IMR-90 (cell line): Measurements from ENCODE around the gene RAB39A. TPM values are rescaled to one million over a fixed set of nuclear protein-coding genes. Genes with fewer than 3 reads are reported as not detected.

ENCODE experiments used
- ATAC-seq: fragments of 200-7000 bp; cut with Tn5 transposase; 2 replicates; pipeline ENCODE4 v1.9.1; 2020; ENCODE audit warnings: low read depth, mild to moderate bottlenecking, moderate library complexity
- BruUV-seq: library from RNA; stranded (reverse); fragments of 400-500 nt; replicated peaks from 2 replicates; lab custom pipeline; 2021; lab: Mats Ljungman, UMichigan
- CTCF ChIA-PET: fragments of 300-600 bp; formaldehyde crosslinking; extraction: SDS; loops from one replicate; lab custom pipeline; 2021; ENCODE audit warnings: antibody characterized with exemption; lab: Yijun Ruan, JAX
- POLR2A ChIA-PET: fragments of 300-600 bp; sonication (Branson Sonifier 250); formaldehyde crosslinking; loops from one replicate; lab custom pipeline; 2022; ENCODE audit warnings: antibody characterized with exemption; ENCODE audit not compliant: unreplicated experiment; lab: Charles Lee
- DNase-seq: peaks from one replicate; pipeline ENCODE4 v3.0.0; 2013
- H2AFZ ChIP-seq: replicated peaks from 2 replicates; pipeline ENCODE3; 2013; ENCODE audit warnings: low read length, mild to moderate bottlenecking; ENCODE audit not compliant: poor library complexity
- H2AK5ac ChIP-seq: 2 replicates; pipeline ENCODE4 v1.6.1; 2013; ENCODE audit warnings: low read depth, low read length, inconsistent platforms
- H2AK9ac ChIP-seq: replicated peaks from 2 replicates; pipeline ENCODE3; 2013; ENCODE audit warnings: mild to moderate bottlenecking, low read depth, low read length, moderate library complexity; ENCODE audit not compliant: poor library complexity
- H2BK120ac ChIP-seq: 2 replicates; pipeline ENCODE4 v1.6.1; 2013; ENCODE audit warnings: low read depth, low read length, inconsistent platforms
- H2BK15ac ChIP-seq: 3 replicates; pipeline ENCODE4 v1.6.1; 2013; ENCODE audit warnings: low read depth, low read length, inconsistent platforms
- H2BK20ac ChIP-seq: 2 replicates; pipeline ENCODE4 v1.6.1; 2013; ENCODE audit warnings: low read depth, mild to moderate bottlenecking, inconsistent platforms, low read length, moderate library complexity
- H2BK5ac ChIP-seq: 2 replicates; pipeline ENCODE4 v1.6.1; 2013; ENCODE audit warnings: mild to moderate bottlenecking, low read depth, low read length, inconsistent platforms; ENCODE audit not compliant: poor library complexity, severe bottlenecking
- H3K14ac ChIP-seq: replicated peaks from 2 replicates; pipeline ENCODE4 v1.6.1; 2013; ENCODE audit warnings: low read depth, low read length, inconsistent platforms
- H3K18ac ChIP-seq: 2 replicates; pipeline ENCODE4 v1.6.1; 2013; ENCODE audit warnings: low read depth, low read length, control low read depth
- H3K23ac ChIP-seq: 2 replicates; pipeline ENCODE4 v1.6.1; 2013; ENCODE audit warnings: low read depth, low read length, inconsistent platforms
- H3K27ac ChIP-seq: 2 replicates; pipeline ENCODE4 v1.5.1; 2013; ENCODE audit warnings: mild to moderate bottlenecking, control low read depth, low read length; ENCODE audit not compliant: insufficient read depth
- H3K27me3 ChIP-seq: 2 replicates; pipeline ENCODE4 v1.6.1; 2013; ENCODE audit warnings: low read length; ENCODE audit not compliant: control insufficient read depth, insufficient read depth
- H3K36me3 ChIP-seq: 2 replicates; pipeline ENCODE4 v1.6.1; 2013; ENCODE audit warnings: low read length, mixed read lengths; ENCODE audit not compliant: control insufficient read depth, insufficient read depth
- H3K4ac ChIP-seq: 2 replicates; pipeline ENCODE4 v1.6.1; 2013; ENCODE audit warnings: low read depth, low read length, inconsistent platforms
- H3K4me1 ChIP-seq: 2 replicates; pipeline ENCODE4 v1.6.1; 2013; ENCODE audit warnings: low read length, mixed read lengths; ENCODE audit not compliant: control insufficient read depth, insufficient read depth
- H3K4me2 ChIP-seq: 2 replicates; pipeline ENCODE4 v1.6.1; 2013; ENCODE audit warnings: low read depth, mild to moderate bottlenecking, control low read depth, low read length, moderate library complexity
- H3K4me3 ChIP-seq: 2 replicates; pipeline ENCODE4 v1.5.1; 2013; ENCODE audit warnings: low read depth, mild to moderate bottlenecking, control low read depth, low read length, moderate library complexity; ENCODE audit not compliant: insufficient read depth
- H3K56ac ChIP-seq: 2 replicates; pipeline ENCODE4 v1.6.1; 2013; ENCODE audit warnings: low read length, inconsistent platforms; ENCODE audit not compliant: insufficient read depth; ENCODE audit errors: extremely low read depth
- H3K79me1 ChIP-seq, 2 experiments: 2 replicates each; pipeline ENCODE4 v1.6.1; 2013; ENCODE audit warnings: low read length in 2 of 2, inconsistent platforms in 1 of 2, low read depth in 1 of 2
- H3K9ac ChIP-seq: 2 replicates; pipeline ENCODE4 v1.6.1; 2013; ENCODE audit warnings: low read depth, low read length, control low read depth
- H3K9me1 ChIP-seq: 2 replicates; pipeline ENCODE4 v1.6.1; 2013; ENCODE audit warnings: low read length, inconsistent platforms; ENCODE audit not compliant: insufficient read depth
- H3K9me3 ChIP-seq: 2 replicates; pipeline ENCODE4 v1.6.1; 2013; ENCODE audit warnings: low read length; ENCODE audit not compliant: control insufficient read depth, insufficient read depth
- H4K20me1 ChIP-seq: 2 replicates; pipeline ENCODE4 v1.6.1; 2013; ENCODE audit warnings: low read length, inconsistent platforms; ENCODE audit not compliant: insufficient read depth
- H4K5ac ChIP-seq: 2 replicates; pipeline ENCODE4 v1.6.1; 2013; ENCODE audit warnings: mild to moderate bottlenecking, low read depth, low read length, control low read depth
- H4K8ac ChIP-seq, 2 experiments: 2 replicates each; pipeline ENCODE4 v1.6.1; 2013; ENCODE audit warnings: low read depth in 2 of 2, low read length in 2 of 2, control low read depth in 1 of 2, inconsistent platforms in 1 of 2
- H4K91ac ChIP-seq: 2 replicates; pipeline ENCODE4 v1.6.1; 2013; ENCODE audit warnings: low read depth, low read length, inconsistent platforms; ENCODE audit not compliant: insufficient read depth
- BHLHE40 ChIP-seq: fragments of 150-350 bp; IDR thresholded peaks from 2 replicates; pipeline ENCODE4 v1.6.1; 2016; ENCODE audit warnings: mild to moderate bottlenecking, low read depth, low read length
- CTCF ChIP-seq: conservative IDR thresholded peaks from 2 replicates; pipeline ENCODE4 v1.5.1; 2012; ENCODE audit warnings: mild to moderate bottlenecking, low read depth, low read length, improper control_type of control experiment
- FOS ChIP-seq: fragments of 150-350 bp; IDR thresholded peaks from 2 replicates; pipeline ENCODE4 v1.6.1; 2016; ENCODE audit warnings: low read depth, low read length
- MAFK ChIP-seq: IDR thresholded peaks from 2 replicates; pipeline ENCODE4 v1.6.1; 2012; ENCODE audit warnings: low read depth, low read length, improper control_type of control experiment
- MAZ ChIP-seq: IDR thresholded peaks from 2 replicates; pipeline ENCODE4 v1.6.1; 2012; ENCODE audit warnings: low read depth, mild to moderate bottlenecking, low read length, improper control_type of control experiment, moderate library complexity, borderline replicate concordance
- MXI1 ChIP-seq: IDR thresholded peaks from 2 replicates; pipeline ENCODE4 v1.6.1; 2012; ENCODE audit warnings: low read depth, mild to moderate bottlenecking, low read length, moderate library complexity, borderline replicate concordance
- NFE2L2 ChIP-seq: fragments of 150-350 bp; IDR thresholded peaks from 2 replicates; pipeline ENCODE4 v1.6.1; 2016; ENCODE audit warnings: low read depth, mild to moderate bottlenecking, low read length
- POLR2A ChIP-seq: IDR thresholded peaks from 2 replicates; pipeline ENCODE4 v1.6.1; 2012; ENCODE audit warnings: mild to moderate bottlenecking, low read depth, low read length
- RAD21 ChIP-seq: IDR thresholded peaks from 2 replicates; pipeline ENCODE4 v1.6.1; 2012; ENCODE audit warnings: low read length, improper control_type of control experiment
- RCOR1 ChIP-seq: IDR thresholded peaks from 2 replicates; pipeline ENCODE4 v1.6.1; 2012; ENCODE audit warnings: mild to moderate bottlenecking, low read length, improper control_type of control experiment; ENCODE audit not compliant: insufficient replicate concordance
- RFX5 ChIP-seq: IDR thresholded peaks from 2 replicates; pipeline ENCODE4 v1.8.0; 2012; ENCODE audit warnings: low read depth, mild to moderate bottlenecking, low read length, moderate library complexity
- SMC3 ChIP-seq: fragments of 150-350 bp; IDR thresholded peaks from 2 replicates; pipeline ENCODE4 v1.6.1; 2016; ENCODE audit warnings: low read depth, mild to moderate bottlenecking, antibody characterized with exemption, low read length, moderate library complexity
- USF2 ChIP-seq: fragments of 150-350 bp; IDR thresholded peaks from 2 replicates; pipeline ENCODE4 v1.6.1; 2017; ENCODE audit warnings: mild to moderate bottlenecking, antibody characterized with exemption, low read length, low read depth
- WGBS, 2 experiments: methylation state at CpG; one replicate each; pipeline versions ENCODE4 v1.1.5 to v1.1.7; 2013; ENCODE audit warnings: missing lambda C conversion rate in 2 of 2; ENCODE audit not compliant: insufficient read length in 1 of 2; ENCODE audit errors: extremely low coverage in 2 of 2; 5-methylcytosine and 5-hydroxymethylcytosine counted together
- dilution Hi-C: fragments of 300-500 bp; cut with HindIII; formaldehyde crosslinking; loops from one replicate; pipeline ENCODE4 v1.14.3; 2018; ENCODE audit warnings: low sequenced_read_pairs; ENCODE audit not compliant: unreplicated experiment
- in situ Hi-C: fragments of 300-500 bp; cut with MboI; formaldehyde crosslinking; loops from 3 replicates; pipeline ENCODE4 v1.14.3; 2019; ENCODE audit warnings: low sequenced_read_pairs, inconsistent platforms, mixed read lengths
- intact Hi-C: fragments of 100-400 bp; cut with micrococcal nuclease; formaldehyde crosslinking; loops from 2 replicates; pipeline ENCODE4 v1.10.0; 2022
- polyA plus RNA-seq, 3 experiments: library from polyadenylated mRNA; depleted of rRNA; stranded (reverse); fragments of >200 nt; gene quantifications; 2 replicates each; pipeline ENCODE4 v1.2.3, GENCODE V29; 2012; ENCODE audit warnings: low replicate concordance in 1 of 3
- total RNA-seq: library from RNA; depleted of rRNA; stranded (reverse); fragments of >200 nt; gene quantifications from 2 replicates; pipeline ENCODE4 v1.2.3, GENCODE V29; 2012

RAB39A gene
- total and polyA plus RNA-seq, 2 of the 4 experiments (the other 2 are of a cell fraction): not detected

- H3K23ac ChIP-seq: no peak overlapping the region
- CTCF ChIA-PET: interaction anchor here (0.6 to 0.8 kb wide), 3 partner anchors 11 to 266 kb away, joined by 3 to 7 read pairs (median 3); no protein-coding TSS in a partner anchor
- POLR2A ChIA-PET: interaction anchor here (0.6 kb wide), 1 partner anchor 1995 kb away, joined by 3 read pairs; no protein-coding TSS in a partner anchor
These were observed 3.0 kb downstream of the RAB39A start for GRCh38 chr11:107931206-107931605.

More at GRCh38 chr11:107931206-107931605, 3.0 kb downstream of the RAB39A start:
- H2AFZ ChIP-seq: no peak overlapping the region
- no peaks in the 10 kb centered on the region for H3K4me1 ChIP-seq
- H3K4me3 ChIP-seq: no peak overlapping the region
- no peaks in the 10 kb centered on the region for H3K9me1 ChIP-seq
- H3K14ac ChIP-seq: no peak overlapping the region
- ATAC-seq: no peak
- no peak overlapping the region for H3K9ac ChIP-seq
- H2BK120ac ChIP-seq: no peak overlapping the region
- H2AK5ac ChIP-seq: no peak overlapping the region
- H3K18ac ChIP-seq: no peak overlapping the region
- H3K9me3 ChIP-seq: peaks cover 2% of the 10 kb centered on the region; the same call in 1 of the 2 replicates
- no peak overlapping the region for H3K4ac ChIP-seq
- H3K56ac ChIP-seq: no peak overlapping the region
- no peak overlapping the region for H2AK9ac ChIP-seq
- dilution Hi-C loops (no loop called here), in situ Hi-C loops (no loop called here), intact Hi-C loops (no loop called here)
- TF ChIP-seq RFX5 (no peak), MAFK (no peak), SMC3 (no peak), NFE2L2 (no peak), BHLHE40 (no peak), MXI1 (no peak), MAZ (no peak), POLR2A (no peak), CTCF (no peak), USF2 (no peak), RAD21 (no peak), RCOR1 (no peak), FOS (no peak)
- no peak overlapping the region for H4K91ac ChIP-seq
- no TSS peak for BruUV-seq
- WGBS, 2 experiments: no CpG with 5 or more reads among the region's 7 CpGs
- H4K20me1 ChIP-seq: no peaks in the 10 kb centered on the region
- no peak overlapping the region for H2BK15ac ChIP-seq
- H4K5ac ChIP-seq: no peak overlapping the region
- H3K79me1 ChIP-seq: no peaks in the 10 kb centered on the region
- peaks cover 6% of the 10 kb centered on the region for H3K27me3 ChIP-seq
- H2BK20ac ChIP-seq: no peak overlapping the region
- no peak overlapping the region for H2BK5ac ChIP-seq
- no peak overlapping the region for H3K4me2 ChIP-seq
- no peaks in the 10 kb centered on the region for H3K36me3 ChIP-seq
- DNase-seq: no peak
- H3K27ac ChIP-seq: no peak overlapping the region
- H4K8ac ChIP-seq: no peak overlapping the region
